ENCODE results near the gene SCT. TPM values are rescaled to one million over a fixed set of nuclear protein-coding genes. Genes with fewer than 3 reads are reported as not detected.

SCT gene
- total and polyA plus RNA-seq, 8 donors: 1.6 to 3.0 (median 2.5) TPM; not detected in 2

GRCh38 chr11:607020-607780 is 19.8 kb downstream of the SCT start:
- H3K9me3 ChIP-seq: no peaks in the 10 kb centered on the region
- TF ChIP-seq CTCF (IDR thresholded peaks at IDR 0.05): no peak
- intact Hi-C loops (cut with DNase I): no loop called here
- no peak overlapping the region for H3K4me3 ChIP-seq
- ATAC-seq: no peak
- H3K27ac ChIP-seq: no peak overlapping the region
- H3K4me1 ChIP-seq: no peaks in the 10 kb centered on the region
- DNase-seq: peak in 1 of 4 donors; percentile 76
- H3K27me3 ChIP-seq: no peaks in the 10 kb centered on the region
- H3K36me3 ChIP-seq: peaks cover 0 to 100% of the 10 kb centered on the region in 2 donors

- DNase-seq: peak in 1 of 4 donors; percentile 83
- H3K27ac ChIP-seq: no peak overlapping the region
- no peaks in the 10 kb centered on the region for H3K27me3 ChIP-seq
- no peak overlapping the region for H3K4me3 ChIP-seq
- TF ChIP-seq CTCF (IDR thresholded peaks at IDR 0.05): no peak
- peak; percentile 71 for ATAC-seq
- no peaks in the 10 kb centered on the region for H3K9me3 ChIP-seq
- intact Hi-C loops (cut with DNase I): no loop called here
- peaks cover 0 to 100% of the 10 kb centered on the region in 2 donors for H3K36me3 ChIP-seq
- H3K4me1 ChIP-seq: no peaks in the 10 kb centered on the region
Measured at GRCh38 chr11:606245-606644, 20.7 kb downstream of the SCT start.

GRCh38 chr11:605286-606129 is 21.5 kb downstream of the SCT start:
- Histone ChIP-seq H3K4me3 (no peak overlapping the region), H3K9me3 (no peaks in the 10 kb centered on the region), H3K27ac (no peak overlapping the region), H3K27me3 (no peaks in the 10 kb centered on the region), H3K4me1 (no peaks in the 10 kb centered on the region), H3K36me3 (peaks cover 0 to 100% of the 10 kb centered on the region in 2 donors)
- no peak for TF ChIP-seq CTCF (IDR thresholded peaks at IDR 0.05)
- ATAC-seq (no peak), DNase-seq (peak in 1 of 4 donors; percentile 57)
- intact Hi-C loops (cut with DNase I): no loop called here

GRCh38 chr11:603154-603553 is 23.8 kb downstream of the SCT start:
- DNase-seq (no peak), ATAC-seq (no peak)
- H3K36me3 ChIP-seq: peaks cover 0 to 100% of the 10 kb centered on the region in 2 donors
- H3K4me3 ChIP-seq: no peak overlapping the region
- intact Hi-C loops (cut with DNase I): no loop called here
- H3K4me1 ChIP-seq: no peaks in the 10 kb centered on the region
- H3K9me3 ChIP-seq: no peaks in the 10 kb centered on the region
- H3K27ac ChIP-seq: no peak overlapping the region
- TF ChIP-seq CTCF (IDR thresholded peaks at IDR 0.05): no peak
- H3K27me3 ChIP-seq: no peaks in the 10 kb centered on the region

Measured in left lung (tissue), 10 donors.